NT2/D1 (cell line): Measurements from ENCODE around the gene FGD4.

Experiments used
- SUZ12 ChIP-seq: IDR thresholded peaks from 2 replicates; pipeline ENCODE4 v1.6.1; 2011; ENCODE audit not compliant: insufficient read length, insufficient read depth; ENCODE audit errors: extremely low read depth
- YY1 ChIP-seq: IDR thresholded peaks from 2 replicates; pipeline ENCODE4 v1.6.1; 2011; ENCODE audit not compliant: insufficient read length, insufficient read depth

- no peak for TF ChIP-seq YY1
- TF ChIP-seq SUZ12 = no peak
Observed at GRCh38 chr12:32692358-32692757, 293.0 kb downstream of the FGD4 start.
